Parathyroid adenoma (tissue), 2 donors: ENCODE measurements around the gene MROH9.

Experiments
- H2AFZ ChIP-seq: fragments of 300-600 bp; sonication (generic); one replicate; pipeline ENCODE4 v1.7.0; 2017; ENCODE audit warnings: antibody characterized with exemption, mild to moderate bottlenecking
- H3K27ac ChIP-seq: fragments of 300-600 bp; sonication (generic); one replicate; pipeline ENCODE4 v1.7.0; 2017
- H3K27me3 ChIP-seq: fragments of 300-600 bp; sonication (generic); one replicate; pipeline ENCODE4 v1.7.0; 2017; ENCODE audit warnings: low read length; ENCODE audit not compliant: control insufficient read depth, insufficient read depth
- H3K36me3 ChIP-seq: fragments of 300-600 bp; sonication (generic); one replicate; pipeline ENCODE4 v1.7.0; 2017; ENCODE audit warnings: low read length; ENCODE audit not compliant: control insufficient read depth, insufficient read depth
- H3K4me1 ChIP-seq: fragments of 300-600 bp; sonication (generic); one replicate; pipeline ENCODE4 v1.7.0; 2017; ENCODE audit warnings: control low read depth
- H3K4me2 ChIP-seq: fragments of 300-600 bp; sonication (generic); one replicate; pipeline ENCODE4 v1.7.0; 2017; ENCODE audit warnings: low read length
- H3K4me3 ChIP-seq: fragments of 300-600 bp; sonication (generic); one replicate; pipeline ENCODE4 v1.7.0; 2017; ENCODE audit warnings: low read depth, low read length
- H3K79me2 ChIP-seq: fragments of 300-600 bp; sonication (generic); one replicate; pipeline ENCODE4 v1.7.0; 2017; ENCODE audit warnings: control low read depth
- H3K9ac ChIP-seq: fragments of 300-600 bp; sonication (generic); one replicate; pipeline ENCODE4 v1.7.0; 2017; ENCODE audit warnings: mild to moderate bottlenecking
- H3K9me3 ChIP-seq: fragments of 300-600 bp; sonication (generic); one replicate; pipeline ENCODE4 v1.7.0; 2017; ENCODE audit warnings: low read length; ENCODE audit not compliant: control insufficient read depth
- TF ChIP-seq, protein P1 (sequence below): fragments of 300-600 bp; sonication (generic); IDR thresholded peaks from one replicate; pipeline ENCODE4 v1.7.0; 2017; ENCODE audit warnings: antibody characterized with exemption, mild to moderate bottlenecking
- donor health status: primary hyperparathyroidism.

The MROH9 gene

DNA sequence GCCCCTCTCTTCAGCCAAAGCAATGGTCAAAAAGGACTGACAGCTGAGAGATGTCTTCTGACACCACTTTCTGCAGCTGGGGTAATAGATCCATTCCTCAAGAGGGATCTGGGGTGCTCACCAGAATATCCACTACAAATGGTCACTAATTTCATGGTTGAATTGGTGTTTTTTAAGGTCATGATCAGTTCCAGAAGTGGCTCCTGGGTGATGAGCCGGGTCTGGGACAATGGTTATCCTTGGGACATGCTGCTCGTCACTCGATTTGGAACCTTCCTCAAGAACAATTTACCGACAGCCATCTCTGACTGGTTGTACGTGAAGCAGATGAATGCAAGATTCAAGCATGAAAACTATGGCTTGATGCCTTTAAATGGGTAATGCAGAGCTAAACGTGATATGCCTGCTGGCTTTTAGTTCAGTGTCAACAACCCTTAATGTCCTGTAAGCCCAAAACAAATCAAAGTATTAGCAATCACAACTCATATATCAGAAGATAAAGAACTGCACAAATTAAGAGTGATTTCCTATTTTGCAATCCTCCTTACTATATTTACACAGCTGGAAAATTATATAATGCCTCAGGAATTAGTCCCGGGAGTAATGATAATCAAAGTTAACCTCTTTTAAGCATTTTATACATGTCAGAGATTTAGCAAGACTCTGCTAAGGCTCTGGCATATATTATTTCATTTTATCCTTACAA, 175.4 kb downstream of the MROH9 start:
- no peaks in the 10 kb centered on the region for H3K4me1 ChIP-seq
- H3K27me3 ChIP-seq = no peaks in the 10 kb centered on the region
- H3K9ac ChIP-seq = no peak overlapping the region
- no peak overlapping the region for H2AFZ ChIP-seq
- no peaks in the 10 kb centered on the region for H3K9me3 ChIP-seq
- no peaks in the 10 kb centered on the region for H3K79me2 ChIP-seq
- no peak overlapping the region for H3K4me2 ChIP-seq
- no peak overlapping the region for H3K4me3 ChIP-seq
- H3K36me3 ChIP-seq = no peaks in the 10 kb centered on the region
- no peak overlapping the region for H3K27ac ChIP-seq
- TF ChIP-seq, protein P1, sequence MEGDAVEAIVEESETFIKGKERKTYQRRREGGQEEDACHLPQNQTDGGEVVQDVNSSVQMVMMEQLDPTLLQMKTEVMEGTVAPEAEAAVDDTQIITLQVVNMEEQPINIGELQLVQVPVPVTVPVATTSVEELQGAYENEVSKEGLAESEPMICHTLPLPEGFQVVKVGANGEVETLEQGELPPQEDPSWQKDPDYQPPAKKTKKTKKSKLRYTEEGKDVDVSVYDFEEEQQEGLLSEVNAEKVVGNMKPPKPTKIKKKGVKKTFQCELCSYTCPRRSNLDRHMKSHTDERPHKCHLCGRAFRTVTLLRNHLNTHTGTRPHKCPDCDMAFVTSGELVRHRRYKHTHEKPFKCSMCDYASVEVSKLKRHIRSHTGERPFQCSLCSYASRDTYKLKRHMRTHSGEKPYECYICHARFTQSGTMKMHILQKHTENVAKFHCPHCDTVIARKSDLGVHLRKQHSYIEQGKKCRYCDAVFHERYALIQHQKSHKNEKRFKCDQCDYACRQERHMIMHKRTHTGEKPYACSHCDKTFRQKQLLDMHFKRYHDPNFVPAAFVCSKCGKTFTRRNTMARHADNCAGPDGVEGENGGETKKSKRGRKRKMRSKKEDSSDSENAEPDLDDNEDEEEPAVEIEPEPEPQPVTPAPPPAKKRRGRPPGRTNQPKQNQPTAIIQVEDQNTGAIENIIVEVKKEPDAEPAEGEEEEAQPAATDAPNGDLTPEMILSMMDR = no peak

- Histone ChIP-seq H3K9ac (no peak overlapping the region), H3K4me1 (no peaks in the 10 kb centered on the region), H3K4me3 (no peak overlapping the region), H3K27me3 (no peaks in the 10 kb centered on the region), H3K36me3 (no peaks in the 10 kb centered on the region), H3K4me2 (no peak overlapping the region), H2AFZ (no peak overlapping the region), H3K9me3 (no peaks in the 10 kb centered on the region), H3K27ac (no peak overlapping the region), H3K79me2 (no peaks in the 10 kb centered on the region)
- TF ChIP-seq, protein P1 = no peak
Measured at GRCh38 chr1:171112119-171112518, 176.8 kb downstream of the MROH9 start.

- Histone ChIP-seq H3K79me2 (no peaks in the 10 kb centered on the region), H2AFZ (no peak overlapping the region), H3K27ac (no peak overlapping the region), H3K4me3 (no peak overlapping the region), H3K9me3 (no peaks in the 10 kb centered on the region), H3K27me3 (no peaks in the 10 kb centered on the region), H3K4me1 (no peaks in the 10 kb centered on the region), H3K9ac (no peak overlapping the region), H3K4me2 (no peak overlapping the region), H3K36me3 (no peaks in the 10 kb centered on the region)
- TF ChIP-seq, protein P1 = no peak
Measured at GRCh38 chr1:171113382-171113781, 178.0 kb downstream of the MROH9 start.
